ENCODE results near the gene AIPL1. TPM values are rescaled to one million over a fixed set of nuclear protein-coding genes. Genes with fewer than 3 reads are reported as not detected.
A peak's percentile ranks its signal among the peaks of the same experiment; 100 is the strongest.
"Not testable (repeated sequence)": the region's sequence is repeated elsewhere in the genome, so short reads cannot be mapped to it uniquely, and the experiment has no call there.

The AIPL1 gene
- total RNA-seq (2014; rRNA removed; shearing (Covaris generic)) (not detected in 2 replicates), total RNA-seq (2022) (not detected in 2 replicates), Bru-seq, nascent RNA (not detected), BruChase-seq, experiment 1, labeled RNA remaining after a 6-hour chase (not detected), BruChase-seq, experiment 2, labeled RNA remaining after a 2-hour chase (percentile 9 among the genes with signal in this experiment)
- long read RNA-seq: 0 reads

DNA sequence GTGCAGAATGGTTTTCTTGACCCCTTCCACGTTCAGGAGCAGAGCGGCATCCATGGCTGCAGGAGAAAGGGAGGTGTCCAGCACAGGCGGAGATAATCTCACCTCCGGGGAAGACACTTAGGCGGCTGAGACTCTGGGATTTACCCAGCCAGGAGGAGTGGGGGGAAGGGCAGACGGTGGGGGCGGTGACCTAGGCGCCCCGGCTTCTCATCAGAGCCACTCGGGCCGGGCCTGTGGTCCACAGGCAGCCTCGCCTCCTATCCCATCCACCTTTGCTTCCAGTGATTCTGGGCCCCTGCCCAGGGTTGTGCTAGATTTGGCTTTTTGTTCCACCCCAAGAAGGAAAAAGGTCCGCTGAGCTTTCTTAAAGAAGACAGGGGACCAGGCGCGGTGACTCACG is at the start of gene AIPL1:
AIPL1 (minus strand) TSS at position 71 of the 400 bp plus-strand sequence; CDS start at position 54, 17 bp downstream.
- Histone ChIP-seq H3K79me2 (ENCODE audit: insufficient read depth, low read depth, low read length) (no peaks in the 10 kb centered on the region), H3K4me1 (ENCODE audit: insufficient read depth, low read length, poor library complexity, severe bottlenecking) (peaks cover 15% of the 10 kb centered on the region), H2AFZ (ENCODE audit: low read length) (no peak within 1 kb of the TSS), H3K9me3 (ENCODE audit: low read length) (no peaks in the 10 kb centered on the region; the same call in 1 of the 2 replicates), H3K9me2 (ENCODE audit: insufficient read depth, low read length) (no peaks in the 10 kb centered on the region), H3K36me3 (ENCODE audit: insufficient read depth, low read length) (no peaks in the 10 kb centered on the region), H3K4me2 (ENCODE audit: low read length) (no peak within 1 kb of the TSS), H3K4me3 (ENCODE audit: low read depth, low read length, poor library complexity, severe bottlenecking) (no peak within 1 kb of the TSS), H4K20me1 (ENCODE audit: insufficient read depth, low read length) (no peaks in the 10 kb centered on the region), H3K27ac (ENCODE audit: low read depth, low read length, poor library complexity, severe bottlenecking) (no peak within 1 kb of the TSS)
- TF ChIP-seq EZH2phosphoT487 (IDR thresholded peaks at IDR 0.05; ENCODE audit: borderline replicate concordance, low read depth, low read length): no peak
- TF ChIP-seq, protein P1, sequence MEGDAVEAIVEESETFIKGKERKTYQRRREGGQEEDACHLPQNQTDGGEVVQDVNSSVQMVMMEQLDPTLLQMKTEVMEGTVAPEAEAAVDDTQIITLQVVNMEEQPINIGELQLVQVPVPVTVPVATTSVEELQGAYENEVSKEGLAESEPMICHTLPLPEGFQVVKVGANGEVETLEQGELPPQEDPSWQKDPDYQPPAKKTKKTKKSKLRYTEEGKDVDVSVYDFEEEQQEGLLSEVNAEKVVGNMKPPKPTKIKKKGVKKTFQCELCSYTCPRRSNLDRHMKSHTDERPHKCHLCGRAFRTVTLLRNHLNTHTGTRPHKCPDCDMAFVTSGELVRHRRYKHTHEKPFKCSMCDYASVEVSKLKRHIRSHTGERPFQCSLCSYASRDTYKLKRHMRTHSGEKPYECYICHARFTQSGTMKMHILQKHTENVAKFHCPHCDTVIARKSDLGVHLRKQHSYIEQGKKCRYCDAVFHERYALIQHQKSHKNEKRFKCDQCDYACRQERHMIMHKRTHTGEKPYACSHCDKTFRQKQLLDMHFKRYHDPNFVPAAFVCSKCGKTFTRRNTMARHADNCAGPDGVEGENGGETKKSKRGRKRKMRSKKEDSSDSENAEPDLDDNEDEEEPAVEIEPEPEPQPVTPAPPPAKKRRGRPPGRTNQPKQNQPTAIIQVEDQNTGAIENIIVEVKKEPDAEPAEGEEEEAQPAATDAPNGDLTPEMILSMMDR (conservative IDR thresholded peaks at IDR 0.05; ENCODE audit: low read length): no peak
- ChIA-PET POLR2A (no interaction called here), CTCF (ENCODE audit: unreplicated experiment) (no interaction called here)
- intact Hi-C loops (cut with micrococcal nuclease; ENCODE audit: unreplicated experiment): loop anchor here (5.0 kb wide), 1 partner anchor 848 kb away; no protein-coding TSS in a partner anchor
- BruUV-seq (replicated peaks): no TSS peak
- no peak for DNase-seq (ENCODE audit: low spot score)

DNA sequence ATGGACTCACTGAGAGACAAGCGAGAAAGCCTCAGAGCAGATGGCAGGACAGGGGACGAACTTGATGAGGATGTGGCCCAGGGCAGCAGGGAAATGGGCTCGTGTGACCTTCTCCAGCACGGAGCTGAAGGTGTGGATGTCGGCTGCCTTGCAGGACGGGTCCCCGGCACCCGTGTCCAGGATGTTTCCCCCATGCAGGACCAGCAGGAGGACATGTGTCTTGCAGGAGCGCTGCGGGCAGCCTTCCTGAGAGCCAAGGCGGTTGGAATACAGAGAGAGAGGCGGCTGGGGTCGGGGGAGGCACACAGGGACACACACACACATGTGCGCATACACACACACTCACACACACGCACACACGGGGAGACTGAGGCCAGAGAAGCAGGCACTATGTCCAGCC is 48.6 kb upstream of the AIPL1 start:
- POLR2A ChIA-PET: interaction anchor here (0.6 to 1.1 kb wide), 2 partner anchors 10 to 763 kb away, joined by 3 read pairs; no protein-coding TSS in a partner anchor

GRCh38 chr17:6482796-6483195 is 47.9 kb upstream of the AIPL1 start:
- H3K36me3 ChIP-seq (ENCODE audit: insufficient read depth, low read length); H3K9me2 ChIP-seq (ENCODE audit: insufficient read depth, low read length); intact Hi-C loops (cut with micrococcal nuclease; ENCODE audit: unreplicated experiment); CTCF ChIA-PET (ENCODE audit: unreplicated experiment); H3K9me3 ChIP-seq (ENCODE audit: low read length); H3K27ac ChIP-seq (ENCODE audit: low read depth, low read length, poor library complexity, severe bottlenecking); H3K79me2 ChIP-seq (ENCODE audit: insufficient read depth, low read depth, low read length); BruUV-seq (replicated peaks); H4K20me1 ChIP-seq (ENCODE audit: insufficient read depth, low read length); H3K4me2 ChIP-seq (ENCODE audit: low read length); H3K4me1 ChIP-seq (ENCODE audit: insufficient read depth, low read length, poor library complexity, severe bottlenecking); DNase-seq (ENCODE audit: low spot score); H2AFZ ChIP-seq (ENCODE audit: low read length); H3K4me3 ChIP-seq (ENCODE audit: low read depth, low read length, poor library complexity, severe bottlenecking): not testable (repeated sequence)
- POLR2A ChIA-PET: interaction anchor here (0.6 to 1.1 kb wide), 2 partner anchors 10 to 763 kb away, joined by 3 read pairs; no protein-coding TSS in a partner anchor

More for the DNA sequence above, 48.6 kb upstream of the AIPL1 start:
- Histone ChIP-seq H3K4me2 (ENCODE audit: low read length) (no peak overlapping the region), H3K27ac (ENCODE audit: low read depth, low read length, poor library complexity, severe bottlenecking) (no peak overlapping the region), H3K9me2 (ENCODE audit: insufficient read depth, low read length) (no peaks in the 10 kb centered on the region), H3K9me3 (ENCODE audit: low read length) (no peaks in the 10 kb centered on the region), H3K36me3 (ENCODE audit: insufficient read depth, low read length) (no peaks in the 10 kb centered on the region), H3K79me2 (ENCODE audit: insufficient read depth, low read depth, low read length) (no peaks in the 10 kb centered on the region), H3K4me3 (ENCODE audit: low read depth, low read length, poor library complexity, severe bottlenecking) (no peak overlapping the region), H3K4me1 (ENCODE audit: insufficient read depth, low read length, poor library complexity, severe bottlenecking) (peaks cover 7% of the 10 kb centered on the region), H4K20me1 (ENCODE audit: insufficient read depth, low read length) (no peaks in the 10 kb centered on the region), H2AFZ (ENCODE audit: low read length) (no peak overlapping the region)
- CTCF ChIA-PET (ENCODE audit: unreplicated experiment): no interaction called here
- DNase-seq (ENCODE audit: low spot score): no peak
- TF ChIP-seq, protein P1 (conservative IDR thresholded peaks at IDR 0.05; ENCODE audit: low read length): no peak
- TF ChIP-seq EZH2phosphoT487 (IDR thresholded peaks at IDR 0.05; ENCODE audit: borderline replicate concordance, low read depth, low read length): no peak
- no TSS peak for BruUV-seq (replicated peaks)
- intact Hi-C loops (cut with micrococcal nuclease; ENCODE audit: unreplicated experiment): no loop called here
